Measurements from ENCODE around the gene ATP1B2. TPM values are rescaled to one million over a fixed set of nuclear protein-coding genes. Genes with fewer than 3 reads are reported as not detected.
"Not testable (repeated sequence)": the region's sequence is repeated elsewhere in the genome, so short reads cannot be mapped to it uniquely, and the experiment has no call there.

Gene ATP1B2
- total and polyA plus RNA-seq, 7 donors = 0.36 to 5.7 (median 0.85) TPM

DNA sequence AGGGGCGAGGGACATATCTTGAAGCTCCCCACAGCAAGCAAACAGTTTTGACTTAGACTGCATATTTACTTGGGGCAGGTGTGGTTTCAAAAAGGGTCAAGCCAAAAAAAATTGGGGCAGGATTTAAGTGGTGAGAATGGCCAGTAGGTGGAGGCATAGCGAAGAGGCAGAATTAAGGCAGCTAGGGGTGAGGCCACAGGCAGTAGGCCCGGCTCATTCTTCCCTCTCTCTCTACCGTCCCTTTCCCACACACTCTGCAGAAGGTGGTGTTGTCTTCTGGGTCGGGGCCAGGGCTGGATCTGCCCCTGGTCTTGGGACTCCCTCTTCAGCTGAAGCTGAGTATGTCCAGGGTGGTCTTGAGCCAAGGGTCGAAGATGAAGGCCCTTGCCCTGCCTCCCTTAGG is 18.2 kb upstream of the ATP1B2 start:
- H3K4me3 ChIP-seq = no peak overlapping the region
- H3K4me1 ChIP-seq = no peaks in the 10 kb centered on the region
- ATAC-seq (peak; percentile 41 to 61 (median 58)), DNase-seq (no peak)
- no peaks in the 10 kb centered on the region for H3K36me3 ChIP-seq (ENCODE audit: insufficient read depth in 1 of 2, low read depth in 1 of 2)
- no peak overlapping the region for H3K27ac ChIP-seq
- WGBS, 3 donors = 40 to 44% (median 43%) methylated on average over 6 of the region's 6 CpGs
- no peaks in the 10 kb centered on the region for H3K27me3 ChIP-seq (ENCODE audit: insufficient read depth in 3 of 3, low read length in 2 of 3)
- no peaks in the 10 kb centered on the region for H3K9me3 ChIP-seq
- intact Hi-C loops (cut with DNase I) = no loop called here
- TF ChIP-seq CTCF (IDR thresholded peaks at IDR 0.05) = peak; percentile 54

DNA sequence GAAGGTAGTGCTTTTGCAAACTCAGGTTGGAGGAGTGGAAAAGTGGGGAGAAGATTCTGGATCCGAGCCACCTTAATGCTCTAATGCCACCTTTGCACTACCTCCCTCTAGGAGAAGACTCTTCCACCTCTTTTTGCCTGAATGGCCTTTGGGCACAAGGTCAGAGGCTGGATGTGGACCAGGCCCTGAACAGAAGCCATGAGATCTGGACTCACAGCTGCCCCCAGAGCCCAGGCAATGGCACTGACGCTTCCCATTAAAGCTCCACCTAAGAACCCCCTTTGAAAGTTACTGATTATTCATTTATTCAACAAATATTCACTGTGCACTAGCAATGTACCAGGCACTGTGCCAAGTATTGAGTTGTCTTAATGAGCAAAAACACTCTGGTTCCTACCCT is 17.6 kb upstream of the ATP1B2 start:
- Histone ChIP-seq H3K36me3 (ENCODE audit: insufficient read depth in 1 of 2, low read depth in 1 of 2) (no peaks in the 10 kb centered on the region), H3K4me1 (no peaks in the 10 kb centered on the region), H3K9me3 (no peaks in the 10 kb centered on the region), H3K4me3 (no peak overlapping the region), H3K27ac (no peak overlapping the region), H3K27me3 (ENCODE audit: insufficient read depth in 3 of 3, low read length in 2 of 3) (no peaks in the 10 kb centered on the region)
- WGBS, 3 donors = 80 to 90% (median 82%) methylated on average over 2 of the region's 2 CpGs
- no peak for TF ChIP-seq CTCF (IDR thresholded peaks at IDR 0.05)
- DNase-seq (no peak), ATAC-seq (no peak)
- intact Hi-C loops (cut with DNase I) = no loop called here

DNA sequence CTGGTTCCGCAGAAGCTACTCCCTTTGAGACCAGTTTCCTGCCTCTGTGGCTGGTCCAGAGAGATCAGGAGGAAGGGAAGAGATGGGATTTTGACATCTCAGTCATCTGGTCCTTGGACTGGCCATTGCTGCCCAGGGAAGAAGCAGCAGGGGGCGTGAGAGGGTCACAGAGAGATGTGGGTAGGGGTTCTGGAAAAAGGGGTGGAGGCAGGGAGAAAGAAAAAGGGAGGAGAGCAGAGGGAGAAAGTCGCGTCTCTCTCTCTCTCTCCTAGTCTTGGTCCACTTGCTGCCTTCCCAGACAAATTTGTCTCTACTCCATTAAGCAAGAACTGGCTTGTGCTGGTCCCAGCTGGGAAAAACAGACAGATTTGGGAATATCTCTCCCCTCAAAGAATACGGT is 16.3 kb upstream of the ATP1B2 start:
- DNase-seq (no peak), ATAC-seq (no peak)
- Histone ChIP-seq H3K27ac (no peak overlapping the region), H3K36me3 (ENCODE audit: insufficient read depth in 1 of 2, low read depth in 1 of 2) (no peaks in the 10 kb centered on the region), H3K4me3 (no peak overlapping the region), H3K27me3 (ENCODE audit: insufficient read depth in 3 of 3, low read length in 2 of 3) (no peaks in the 10 kb centered on the region), H3K4me1 (no peaks in the 10 kb centered on the region), H3K9me3 (no peaks in the 10 kb centered on the region)
- peak; percentile 20 for TF ChIP-seq CTCF (IDR thresholded peaks at IDR 0.05)
- intact Hi-C loops (cut with DNase I) = no loop called here
- 28 to 32% (median 29%) methylated on average over 5 of the region's 5 CpGs for WGBS, 3 donors

- no peak for DNase-seq
- intact Hi-C loops (cut with DNase I) = no loop called here
- Histone ChIP-seq H3K36me3 (ENCODE audit: insufficient read depth in 1 of 2, low read depth in 1 of 2) (no peaks in the 10 kb centered on the region), H3K9me3 (no peaks in the 10 kb centered on the region), H3K4me3 (no peak overlapping the region), H3K27me3 (ENCODE audit: insufficient read depth in 3 of 3, low read length in 2 of 3) (no peaks in the 10 kb centered on the region), H3K27ac (no peak overlapping the region), H3K4me1 (no peaks in the 10 kb centered on the region)
- 33 to 49% (median 48%) methylated on average over 5 of the region's 5 CpGs for WGBS, 3 donors
- no peak for ATAC-seq
- no peak for TF ChIP-seq CTCF (IDR thresholded peaks at IDR 0.05)
Observed at GRCh38 chr17:7636163-7636562, 14.6 kb upstream of the ATP1B2 start.

DNA sequence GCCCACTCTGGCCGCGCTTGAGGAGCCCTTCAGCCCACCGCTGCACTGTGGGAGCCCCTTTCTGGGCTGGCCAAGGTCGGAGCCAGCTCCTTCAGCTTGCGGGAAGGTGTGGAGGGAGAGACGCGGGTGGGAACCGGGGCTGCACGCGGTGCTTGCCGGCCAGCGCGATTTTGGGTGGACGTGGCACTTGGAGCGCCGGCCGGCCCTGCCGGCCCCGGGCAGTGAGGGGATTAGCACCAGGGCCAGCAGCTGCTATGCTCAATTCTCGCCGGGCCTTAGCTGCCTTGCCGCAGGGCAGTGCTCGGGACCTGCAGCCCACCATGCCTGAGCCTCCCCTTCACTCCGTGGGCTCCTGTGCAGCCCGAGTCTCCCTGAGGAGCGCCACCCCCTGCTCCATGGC is 9.9 kb upstream of the ATP1B2 start:
- Histone ChIP-seq H3K9me3 (no peaks in the 10 kb centered on the region), H3K4me1 (no peaks in the 10 kb centered on the region), H3K27me3 (ENCODE audit: insufficient read depth in 3 of 3, low read length in 2 of 3) (no peaks in the 10 kb centered on the region), H3K27ac (no peak overlapping the region), H3K4me3 (no peak overlapping the region), H3K36me3 (ENCODE audit: insufficient read depth in 1 of 2, low read depth in 1 of 2) (no peaks in the 10 kb centered on the region)
- no peak for TF ChIP-seq CTCF (IDR thresholded peaks at IDR 0.05)
- DNase-seq (no peak), ATAC-seq (no peak)
- intact Hi-C loops (cut with DNase I) = no loop called here
- 90 to 92% (median 90%) methylated on average over 24 to 26 of the region's 26 CpGs for WGBS, 3 donors

DNA sequence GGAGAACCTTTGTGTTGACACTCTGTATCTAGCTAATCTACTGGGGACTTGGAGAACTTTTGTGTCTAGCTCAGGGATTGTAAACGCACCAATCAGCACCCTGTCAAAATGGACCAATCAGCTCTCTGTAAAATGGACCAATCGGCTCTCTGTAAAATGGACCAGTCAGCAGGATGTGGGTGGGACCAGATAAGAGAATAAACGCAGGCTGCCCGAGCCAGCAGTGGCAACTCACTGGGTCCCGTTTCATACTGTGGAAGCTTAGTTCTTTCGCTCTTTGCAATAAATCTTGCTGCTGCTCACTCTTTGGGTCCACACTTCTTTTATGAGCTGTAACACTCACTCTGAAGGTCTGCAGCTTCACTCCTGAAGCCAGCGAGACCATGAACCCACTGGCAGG is 9.1 kb upstream of the ATP1B2 start:
- ATAC-seq; intact Hi-C loops (cut with DNase I): not testable (repeated sequence)
- 46 to 53% (median 51%) methylated on average over 6 to 7 of the region's 7 CpGs for WGBS, 3 donors

More for the DNA sequence above, 9.1 kb upstream of the ATP1B2 start:
- not testable (repeated sequence) for H3K4me3 ChIP-seq; H3K27ac ChIP-seq; H3K27me3 ChIP-seq (ENCODE audit: insufficient read depth in 3 of 3, low read length in 2 of 3); H3K9me3 ChIP-seq; H3K36me3 ChIP-seq (ENCODE audit: insufficient read depth in 1 of 2, low read depth in 1 of 2); DNase-seq; H3K4me1 ChIP-seq
